ENCODE measurements around the gene ABHD2. TPM values are rescaled to one million over a fixed set of nuclear protein-coding genes. Genes with fewer than 3 reads are reported as not detected.

Gene ABHD2
- total RNA-seq, 2 donors from 2014 or later: 50.8 to 136 TPM

GRCh38 chr15:89077750-89078149, 10.5 kb upstream of the ABHD2 start:
- no peak overlapping the region for H3K27ac ChIP-seq
- H3K9me3 ChIP-seq: no peaks in the 10 kb centered on the region
- H3K4me3 ChIP-seq: no peak overlapping the region
- WGBS, 2 donors: 45 to 50% methylated on average over 1 of the region's 1 CpG
- intact Hi-C loops (cut with DNase I): no loop called here
- DNase-seq (no peak), ATAC-seq (no peak)
- TF ChIP-seq POLR2A (IDR thresholded peaks at IDR 0.05) (no peak), CTCF (IDR thresholded peaks at IDR 0.05) (no peak)
- H3K36me3 ChIP-seq (replicated peaks in 1 of 2; ENCODE audit: insufficient read depth in 1 of 2, low read depth in 2 of 2): no peaks in the 10 kb centered on the region
- no peaks in the 10 kb centered on the region for H3K4me1 ChIP-seq
- H3K27me3 ChIP-seq: no peaks in the 10 kb centered on the region

DNA sequence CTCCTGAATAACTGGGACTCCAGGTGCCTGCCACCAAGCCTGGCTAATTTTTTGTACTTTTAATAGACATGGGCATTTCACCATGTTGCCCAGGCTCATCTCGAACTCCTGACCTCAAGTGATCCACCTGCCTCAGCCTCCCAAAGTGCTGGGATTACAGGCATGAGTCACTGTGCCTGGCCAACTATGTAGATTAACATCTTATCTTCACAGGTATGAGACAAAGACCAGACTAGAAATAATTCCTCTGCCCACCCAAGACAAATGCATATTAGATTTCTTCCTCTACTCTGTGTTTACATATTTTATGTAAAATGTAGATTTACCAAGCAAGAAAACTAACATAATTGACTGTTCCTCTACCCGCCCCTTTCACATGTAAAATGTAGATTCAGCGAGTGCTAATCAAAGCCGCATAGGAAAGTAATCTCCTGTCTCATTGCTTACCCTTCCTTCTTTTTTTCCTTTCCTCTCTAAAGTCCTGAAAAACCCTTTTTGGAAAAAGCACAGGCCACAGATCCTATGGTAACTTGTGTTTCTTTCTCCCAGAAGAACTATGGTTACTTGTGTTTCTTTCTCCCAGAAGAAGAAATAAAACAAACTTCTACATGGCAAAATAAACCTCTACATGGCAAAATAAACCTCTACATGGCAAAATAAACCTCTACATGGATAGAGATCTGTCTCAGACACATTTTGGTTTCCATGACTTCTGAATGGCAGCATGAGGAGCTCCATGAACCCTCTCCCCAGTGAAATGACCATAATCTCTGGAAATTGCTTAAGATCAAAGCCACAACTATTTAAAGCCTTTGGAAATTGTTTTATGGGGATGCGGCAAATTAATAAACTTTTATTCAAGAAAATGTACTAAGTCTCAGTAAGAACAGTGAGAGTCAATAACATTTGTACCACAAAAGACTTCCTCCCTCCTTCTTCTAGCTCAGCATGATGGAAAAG, 9.1 kb upstream of the ABHD2 start:
- WGBS, 2 donors: 92 to 97% methylated on average over 5 of the region's 5 CpGs
- Histone ChIP-seq H3K27ac (no peak overlapping the region), H3K4me1 (no peaks in the 10 kb centered on the region), H3K4me3 (no peak overlapping the region), H3K9me3 (no peaks in the 10 kb centered on the region), H3K36me3 (replicated peaks in 1 of 2; ENCODE audit: insufficient read depth in 1 of 2, low read depth in 2 of 2) (no peaks in the 10 kb centered on the region), H3K27me3 (no peaks in the 10 kb centered on the region)
- intact Hi-C loops (cut with DNase I): no loop called here
- TF ChIP-seq CTCF (IDR thresholded peaks at IDR 0.05) (no peak), POLR2A (IDR thresholded peaks at IDR 0.05) (no peak)
- DNase-seq (no peak), ATAC-seq (no peak)

GRCh38 chr15:89081878-89082277, 6.4 kb upstream of the ABHD2 start:
- intact Hi-C loops (cut with DNase I): no loop called here

DNA sequence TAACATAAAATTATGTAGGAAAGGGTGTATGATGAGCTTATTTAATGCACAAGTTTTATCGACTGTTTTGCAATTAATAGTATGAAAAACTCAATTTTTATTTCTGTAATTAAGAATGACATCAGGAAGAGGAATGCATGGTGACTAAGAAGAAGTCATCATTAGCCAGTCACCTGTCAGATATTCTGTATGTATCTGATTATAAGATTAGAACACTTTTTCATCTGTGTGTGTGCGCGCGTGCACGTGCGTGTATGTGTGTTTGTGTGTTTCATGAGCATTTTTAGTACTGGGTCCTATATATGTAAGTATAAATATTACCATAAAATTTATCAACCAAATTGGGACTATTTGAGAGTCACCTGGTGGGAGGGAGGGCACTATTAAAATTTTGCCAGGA, 5.0 kb upstream of the ABHD2 start:
- Histone ChIP-seq H3K4me3 (no peak overlapping the region), H3K27ac (no peak overlapping the region), H3K27me3 (no peaks in the 10 kb centered on the region), H3K4me1 (peaks cover 6% of the 10 kb centered on the region), H3K36me3 (replicated peaks in 1 of 2; ENCODE audit: insufficient read depth in 1 of 2, low read depth in 2 of 2) (no peaks in the 10 kb centered on the region), H3K9me3 (no peaks in the 10 kb centered on the region)
- TF ChIP-seq CTCF (IDR thresholded peaks at IDR 0.05) (no peak), POLR2A (IDR thresholded peaks at IDR 0.05) (no peak)
- DNase-seq: no peak
- WGBS, 2 donors: 96 to 98% methylated on average over 6 of the region's 6 CpGs
- no peak for ATAC-seq
- intact Hi-C loops (cut with DNase I): no loop called here

More at GRCh38 chr15:89081878-89082277, 6.4 kb upstream of the ABHD2 start:
- H3K9me3 ChIP-seq: no peaks in the 10 kb centered on the region
- TF ChIP-seq POLR2A (IDR thresholded peaks at IDR 0.05): no peak
- no peak for TF ChIP-seq CTCF (IDR thresholded peaks at IDR 0.05)
- ATAC-seq (no peak), DNase-seq (no peak)
- H3K4me1 ChIP-seq: no peaks in the 10 kb centered on the region
- H3K4me3 ChIP-seq: no peak overlapping the region
- H3K27me3 ChIP-seq: no peaks in the 10 kb centered on the region
- H3K27ac ChIP-seq: no peak overlapping the region
- 94 to 100% methylated on average over 1 of the region's 1 CpG for WGBS, 2 donors
- no peaks in the 10 kb centered on the region for H3K36me3 ChIP-seq (replicated peaks in 1 of 2; ENCODE audit: insufficient read depth in 1 of 2, low read depth in 2 of 2)
